CD14-positive monocyte (primary cell): Measurements from ENCODE around the gene MED10. TPM values are rescaled to one million over a fixed set of nuclear protein-coding genes. Genes with fewer than 3 reads are reported as not detected.

Experiments used
- DNase-seq, 3 donors: peaks; one replicate each; pipeline ENCODE4 v3.0.0-alpha.2; 2011 to 2022
- H2AFZ ChIP-seq: 2 replicates; pipeline ENCODE4 v1.6.0; 2012; ENCODE audit warnings: mild to moderate bottlenecking, low read depth, low read length, inconsistent platforms; ENCODE audit not compliant: insufficient read depth, poor library complexity, severe bottlenecking
- H3K27ac ChIP-seq, 2 donors: 1 replicate in 1 of 2; 2 replicates in 1 of 2; pipeline ENCODE4 v1.5.1; 2012 to 2013; ENCODE audit warnings: low read length in 2 of 2, control low read depth in 1 of 2, inconsistent platforms in 1 of 2, low read depth in 1 of 2, mild to moderate bottlenecking in 1 of 2
- H3K27me3 ChIP-seq, 2 donors: one replicate each; pipeline versions ENCODE4 v1.6.0 to v1.6.1; 2011 to 2013; ENCODE audit warnings: low read length in 2 of 2; ENCODE audit not compliant: control insufficient read depth in 2 of 2, insufficient read depth in 2 of 2
- H3K36me3 ChIP-seq, 2 donors: replicated peaks in 1 of 2; 1 replicate in 1 of 2; 2 replicates in 1 of 2; pipeline versions ENCODE4 v1.5.1 to v1.6.1; 2012 to 2013; ENCODE audit warnings: low read length in 2 of 2, control low read depth in 1 of 2, inconsistent platforms in 1 of 2, mild to moderate bottlenecking in 1 of 2; ENCODE audit not compliant: insufficient read depth in 2 of 2, control insufficient read depth in 1 of 2
- H3K4me1 ChIP-seq, 2 donors: 1 replicate in 1 of 2; 2 replicates in 1 of 2; pipeline versions ENCODE4 v1.5.1 to v1.6.1; 2012 to 2013; ENCODE audit warnings: low read length in 2 of 2, control low read depth in 1 of 2, inconsistent platforms in 1 of 2, mild to moderate bottlenecking in 1 of 2, moderate library complexity in 1 of 2; ENCODE audit not compliant: insufficient read depth in 2 of 2, control insufficient read depth in 1 of 2
- H3K4me2 ChIP-seq: replicated peaks from 2 replicates; pipeline ENCODE3; 2012; ENCODE audit warnings: low read length, moderate library complexity, mild to moderate bottlenecking; ENCODE audit not compliant: poor library complexity, severe bottlenecking; ENCODE audit errors: extremely low read depth
- H3K4me3 ChIP-seq, 3 experiments: fragments of 200-600 bp in 1 of 3; sonication (generic) in 1 of 3; replicated peaks in 1 of 3; 1 replicate in 2 of 3; 2 replicates in 1 of 3; pipeline ENCODE4 v1.5.1; 2011 to 2013; ENCODE audit warnings: low read length in 3 of 3, mild to moderate bottlenecking in 3 of 3, control low read depth in 2 of 3, low read depth in 2 of 3, inconsistent platforms in 1 of 3, moderate library complexity in 1 of 3
- H3K79me2 ChIP-seq: 2 replicates; pipeline ENCODE4 v1.6.0; 2012; ENCODE audit warnings: mild to moderate bottlenecking, control low read depth, inconsistent platforms, low read length, moderate library complexity; ENCODE audit not compliant: insufficient read depth
- H3K9ac ChIP-seq: 2 replicates; pipeline ENCODE4 v1.6.0; 2017; ENCODE audit warnings: low read length, mild to moderate bottlenecking; ENCODE audit not compliant: insufficient read depth, poor library complexity, severe bottlenecking
- H3K9me3 ChIP-seq, 2 donors: replicated peaks in 1 of 2; 1 replicate in 1 of 2; 2 replicates in 1 of 2; pipeline versions ENCODE4 v1.5.1 to v1.6.1; 2012 to 2013; ENCODE audit warnings: low read length in 2 of 2, control low read depth in 1 of 2; ENCODE audit not compliant: control insufficient read depth in 1 of 2, insufficient read depth in 1 of 2
- H4K20me1 ChIP-seq: 2 replicates; pipeline ENCODE4 v1.6.0; 2012; ENCODE audit warnings: mild to moderate bottlenecking, low read length, control low read depth, moderate library complexity; ENCODE audit not compliant: insufficient read depth
- H3K27ac Mint-ChIP-seq, 7 donors: one replicate each; pipeline ENCODE4 v1.8.0; 2020; ENCODE audit warnings: mild to moderate bottlenecking in 7 of 7, mixed read lengths in 7 of 7, moderate library complexity in 6 of 7, inconsistent platforms in 2 of 7
- H3K27me3 Mint-ChIP-seq, 3 donors: one replicate each; pipeline ENCODE4 v1.8.0; 2021 to 2022; ENCODE audit warnings: low read depth in 3 of 3, mild to moderate bottlenecking in 3 of 3, mixed read lengths in 3 of 3, moderate library complexity in 3 of 3, inconsistent platforms in 1 of 3
- H3K36me3 Mint-ChIP-seq, 2 donors: one replicate each; pipeline ENCODE4 v1.8.0; 2020; ENCODE audit warnings: mixed read lengths in 2 of 2, inconsistent platforms in 1 of 2, mild to moderate bottlenecking in 1 of 2
- H3K4me1 Mint-ChIP-seq: one replicate; pipeline ENCODE4 v1.8.0; 2020; ENCODE audit warnings: mild to moderate bottlenecking, mixed read lengths
- H3K4me3 Mint-ChIP-seq, 2 donors: one replicate each; pipeline ENCODE4 v1.8.0; 2020; ENCODE audit warnings: mild to moderate bottlenecking in 2 of 2, mixed read lengths in 2 of 2, moderate library complexity in 1 of 2
- H3K9me3 Mint-ChIP-seq, 7 donors: one replicate each; pipeline ENCODE4 v1.8.0; 2020 to 2022; ENCODE audit warnings: mixed read lengths in 7 of 7, mild to moderate bottlenecking in 6 of 7, moderate library complexity in 6 of 7, inconsistent platforms in 2 of 7
- CTCF ChIP-seq: fragments of 200-600 bp; IDR thresholded peaks from one replicate; pipeline ENCODE4 v1.8.0; 2022; ENCODE audit warnings: antibody characterized with exemption, mild to moderate bottlenecking
- WGBS: methylation state at CpG from one replicate; pipeline ENCODE4 v1.1.5; 2013; ENCODE audit warnings: missing lambda C conversion rate; ENCODE audit not compliant: insufficient coverage; 5-methylcytosine and 5-hydroxymethylcytosine counted together
- intact Hi-C, 2 donors: fragments of 100-400 bp; cut with micrococcal nuclease; formaldehyde crosslinking; loops; one replicate each; pipeline versions ENCODE4 v1.15.0 to v1.15.1; 2023
- polyA plus RNA-seq, 3 donors: library from polyadenylated mRNA; depleted of rRNA in 1 of 3; unstranded in 2 of 3; stranded (reverse) in 1 of 3; fragments of 300-500 nt in 2 of 3; fragments of >200 nt in 1 of 3; fragmentation: Illumina TruSeq in 2 of 3; gene quantifications; 1 replicate in 2 of 3; 2 replicates in 1 of 3; pipeline ENCODE4 v1.2.3, GENCODE V29; 2012 to 2021

Gene MED10
- polyA plus RNA-seq, 3 donors = 27.6 to 47.8 (median 47.3) TPM

GRCh38 chr5:6405591-6405990, 27.2 kb upstream of the MED10 start:
- Histone ChIP-seq H3K4me3 (no peak overlapping the region), H3K4me2 (no peak overlapping the region), H3K36me3 (no peaks in the 10 kb centered on the region), H2AFZ (no peak overlapping the region), H3K4me1 (no peaks in the 10 kb centered on the region), H3K9me3 (no peaks in the 10 kb centered on the region), H3K27ac (no peak overlapping the region), H4K20me1 (no peaks in the 10 kb centered on the region), H3K27me3 (no peaks in the 10 kb centered on the region), H3K9ac (no peak overlapping the region), H3K79me2 (no peaks in the 10 kb centered on the region)
- Mint-ChIP-seq H3K27ac (no peak overlapping the region), H3K4me3 (no peak overlapping the region), H3K9me3 (peaks cover 0 to 5% (median 0%) of the 10 kb centered on the region in 7 donors), H3K27me3 (peaks cover 2 to 11% (median 6%) of the 10 kb centered on the region in 3 donors), H3K4me1 (no peaks in the 10 kb centered on the region), H3K36me3 (no peaks in the 10 kb centered on the region)
- DNase-seq = no peak
- 92% methylated on average over 4 of the region's 4 CpGs for WGBS
- intact Hi-C loops = no loop called here
- no peak for TF ChIP-seq CTCF

- 90% methylated on average over 3 of the region's 4 CpGs for WGBS
- Histone ChIP-seq H3K4me3 (no peak overlapping the region), H3K36me3 (no peaks in the 10 kb centered on the region), H2AFZ (no peak overlapping the region), H3K79me2 (no peaks in the 10 kb centered on the region), H4K20me1 (no peaks in the 10 kb centered on the region), H3K4me2 (no peak overlapping the region), H3K27me3 (no peaks in the 10 kb centered on the region), H3K9ac (no peak overlapping the region), H3K27ac (no peak overlapping the region), H3K4me1 (no peaks in the 10 kb centered on the region), H3K9me3 (no peaks in the 10 kb centered on the region)
- H3K36me3 Mint-ChIP-seq = no peaks in the 10 kb centered on the region
- intact Hi-C loops = no loop called here
- no peak overlapping the region for H3K27ac Mint-ChIP-seq
- no peak for DNase-seq
- peaks cover 2 to 11% (median 6%) of the 10 kb centered on the region in 3 donors for H3K27me3 Mint-ChIP-seq
- H3K4me1 Mint-ChIP-seq = no peaks in the 10 kb centered on the region
- no peak overlapping the region for H3K4me3 Mint-ChIP-seq
- H3K9me3 Mint-ChIP-seq = peaks cover 0 to 3% (median 0%) of the 10 kb centered on the region in 7 donors
- TF ChIP-seq CTCF = no peak
These were observed 25.8 kb upstream of the MED10 start for GRCh38 chr5:6404129-6404528.
